Fibroblast of pulmonary artery (primary cell): ENCODE results near the gene CHD6.
"Not testable (repeated sequence)": the region's sequence is repeated elsewhere in the genome, so short reads cannot be mapped to it uniquely, and the experiment has no call there.

ENCODE experiments used
- DNase-seq: peaks from one replicate; pipeline ENCODE4 v3.0.0-alpha.2; 2010; ENCODE audit warnings: low read depth
- H3K4me3 ChIP-seq: replicated peaks from 2 replicates; pipeline ENCODE4 v1.5.1; 2011; ENCODE audit warnings: low read depth, mild to moderate bottlenecking, control low read depth, low read length, moderate library complexity
- CTCF ChIP-seq: IDR thresholded peaks from 2 replicates; pipeline ENCODE4 v1.5.1; 2011; ENCODE audit warnings: mild to moderate bottlenecking, control low read depth, low read length, inconsistent platforms; ENCODE audit errors: missing control alignments

Gene CHD6

GRCh38 chr20:41538810-41539596 lies 79.2 kb downstream of the CHD6 start:
- no peak for DNase-seq
- no peak for TF ChIP-seq CTCF
- H3K4me3 ChIP-seq = no peak overlapping the region

- TF ChIP-seq CTCF = no peak
- no peak for DNase-seq
- H3K4me3 ChIP-seq = no peak overlapping the region
Measured at GRCh38 chr20:41537865-41538264, 80.3 kb downstream of the CHD6 start.

- not testable (repeated sequence) for DNase-seq
Measured at GRCh38 chr20:41535551-41535950, 82.6 kb downstream of the CHD6 start.

GRCh38 chr20:41534842-41535241 lies 83.3 kb downstream of the CHD6 start:
- no peak for TF ChIP-seq CTCF
- peak; percentile 20 for DNase-seq

More at GRCh38 chr20:41535551-41535950, 82.6 kb downstream of the CHD6 start:
- H3K4me3 ChIP-seq = not testable (repeated sequence)

GRCh38 chr20:41534170-41534569 lies 84.0 kb downstream of the CHD6 start:
- TF ChIP-seq CTCF = no peak
- DNase-seq = no peak
- no peak overlapping the region for H3K4me3 ChIP-seq

More at GRCh38 chr20:41534842-41535241, 83.3 kb downstream of the CHD6 start:
- no peak overlapping the region for H3K4me3 ChIP-seq

- no peak for TF ChIP-seq CTCF
- H3K4me3 ChIP-seq = no peak overlapping the region
- no peak for DNase-seq
Measured at GRCh38 chr20:41533537-41534136, 84.5 kb downstream of the CHD6 start.

GRCh38 chr20:41532935-41533334 lies 85.2 kb downstream of the CHD6 start:
- no peak for TF ChIP-seq CTCF
- H3K4me3 ChIP-seq = no peak overlapping the region
- no peak for DNase-seq
